GM12874 (cell line): ENCODE results near the gene ZNF526.

ENCODE experiments used
- CTCF ChIP-seq: IDR thresholded peaks from 2 replicates; pipeline ENCODE4 v1.5.1; 2011; ENCODE audit warnings: low read depth, mild to moderate bottlenecking, control low read depth, low read length, moderate library complexity; ENCODE audit not compliant: insufficient read depth

ZNF526 gene

GRCh38 chr19:42188665-42189064 is 31.4 kb upstream of the ZNF526 start:
- no peak for TF ChIP-seq CTCF

- no peak for TF ChIP-seq CTCF
These were observed 31.0 kb upstream of the ZNF526 start for GRCh38 chr19:42189133-42189532.

GRCh38 chr19:42191330-42191729 is 28.8 kb upstream of the ZNF526 start:
- TF ChIP-seq CTCF, result no peak

- no peak for TF ChIP-seq CTCF
These were observed 28.3 kb upstream of the ZNF526 start for GRCh38 chr19:42191855-42192254.

- no peak for TF ChIP-seq CTCF
These were observed 26.8 kb upstream of the ZNF526 start for GRCh38 chr19:42193294-42193693.

GRCh38 chr19:42193706-42194105 is 26.4 kb upstream of the ZNF526 start:
- no peak for TF ChIP-seq CTCF

GRCh38 chr19:42196011-42197001 is 23.8 kb upstream of the ZNF526 start:
- TF ChIP-seq CTCF, result no peak
